K562 (cell line): ENCODE data around the gene LGALS9C. TPM values are rescaled to one million over a fixed set of nuclear protein-coding genes. Genes with fewer than 3 reads are reported as not detected.
"Not testable (repeated sequence)": the region's sequence is repeated elsewhere in the genome, so short reads cannot be mapped to it uniquely, and the experiment has no call there.

Experiments
- ATAC-seq: fragments of 200-7000 bp; cut with Tn5 transposase; 3 replicates; pipeline ENCODE4 v1.9.1; 2020; ENCODE audit warnings: moderate library complexity
- BruUV-seq: library from RNA; stranded (reverse); fragments of 400-500 nt; replicated peaks from 2 replicates; lab custom pipeline; 2021; lab: Mats Ljungman, UMichigan
- CTCF ChIA-PET: fragments of 300-600 bp; formaldehyde crosslinking; extraction: SDS; loops from one replicate; lab custom pipeline; 2021; ENCODE audit warnings: low intra/inter-chr PET ratio; lab: Yijun Ruan, JAX
- POLR2A ChIA-PET: fragments of 300-600, 350-650 bp; sonication (Branson Sonifier 250); formaldehyde crosslinking; extraction: SDS; loops from one replicate; lab custom pipeline; 2021; ENCODE audit warnings: antibody characterized with exemption, inconsistent platforms; lab: Yijun Ruan, JAX
- DNase-seq, 4 experiments: peaks; one replicate each; pipeline versions ENCODE4 v3.0.0 to v3.0.0-alpha.2; 2011 to 2018; ENCODE audit warnings: low spot score in 3 of 4, mixed read lengths in 3 of 4; ENCODE audit errors: extremely low read depth in 1 of 4
- FAIRE-seq: peaks from 2 replicates; lab custom pipeline; 2011; peaks lifted over from hg19 to GRCh38; lab: Jason Lieb, UNC
- H2AFZ ChIP-seq: 2 replicates; pipeline ENCODE4 v1.6.0; 2011; ENCODE audit warnings: low read depth, low read length, control low read depth, inconsistent platforms
- H3K27ac ChIP-seq: fragments of 200-600 bp; 3 replicates; pipeline ENCODE4 v1.8.0; 2011; ENCODE audit warnings: low read depth, mild to moderate bottlenecking, control low read depth, inconsistent platforms, low read length, moderate library complexity, mixed read lengths; ENCODE audit errors: extremely low read depth
- H3K27me3 ChIP-seq, 2 experiments: fragments of 300-600 bp in 1 of 2; 2 replicates in 1 of 2; 3 replicates in 1 of 2; pipeline versions ENCODE4 v1.6.0 to v1.8.0; 2011; ENCODE audit warnings: inconsistent platforms in 2 of 2, low read length in 2 of 2, mild to moderate bottlenecking in 1 of 2, mixed read lengths in 1 of 2, moderate library complexity in 1 of 2; ENCODE audit not compliant: control insufficient read depth in 2 of 2, insufficient read depth in 2 of 2
- H3K36me3 ChIP-seq: fragments of 300-600 bp; 3 replicates; pipeline ENCODE4 v1.8.0; 2011; ENCODE audit warnings: mild to moderate bottlenecking, low read length, inconsistent platforms; ENCODE audit not compliant: control insufficient read depth, insufficient read depth
- H3K4me1 ChIP-seq, 2 experiments: fragments of 200-600 bp in 1 of 2; replicated peaks in 1 of 2; 2 replicates in 1 of 2; 3 replicates in 1 of 2; pipeline versions ENCODE4 v1.5.1 to v1.8.0; 2011; ENCODE audit warnings: inconsistent platforms in 2 of 2, low read length in 2 of 2, mild to moderate bottlenecking in 1 of 2, mixed read lengths in 1 of 2, moderate library complexity in 1 of 2; ENCODE audit not compliant: control insufficient read depth in 2 of 2, insufficient read depth in 2 of 2
- H3K4me2 ChIP-seq: 2 replicates; pipeline ENCODE4 v1.6.1; 2011; ENCODE audit warnings: low read length, control low read depth, inconsistent platforms, mixed read lengths; ENCODE audit not compliant: insufficient read depth
- H3K4me3 ChIP-seq: fragments of 200-600 bp; sonication (generic), shearing (Covaris generic); 2 replicates; pipeline ENCODE4 v1.5.1; 2016; ENCODE audit warnings: control low read depth, inconsistent platforms
- H3K79me2 ChIP-seq: fragments of 200-600 bp; 3 replicates; pipeline ENCODE4 v1.8.0; 2011; ENCODE audit warnings: low read length, inconsistent platforms; ENCODE audit not compliant: control insufficient read depth, insufficient read depth
- H3K9ac ChIP-seq, 2 experiments: 2 replicates each; pipeline versions ENCODE4 v1.6.0 to v1.6.1; 2011; ENCODE audit warnings: low read depth in 2 of 2, low read length in 2 of 2, control low read depth in 1 of 2, inconsistent platforms in 1 of 2, mild to moderate bottlenecking in 1 of 2, mixed read lengths in 1 of 2; ENCODE audit not compliant: insufficient read depth in 1 of 2
- H3K9me1 ChIP-seq: one replicate; pipeline ENCODE4 v1.6.0; 2011; ENCODE audit warnings: inconsistent platforms, mild to moderate bottlenecking, low read length, moderate library complexity; ENCODE audit not compliant: control insufficient read depth, insufficient read depth
- H3K9me3 ChIP-seq: replicated peaks from 2 replicates; pipeline ENCODE4 v1.5.1; 2011; ENCODE audit warnings: low read depth, low read length, inconsistent platforms; ENCODE audit not compliant: control insufficient read depth, insufficient read depth
- H4K20me1 ChIP-seq: replicated peaks from 2 replicates; pipeline ENCODE4 v1.6.1; 2011; ENCODE audit warnings: low read length, inconsistent platforms, mixed read lengths; ENCODE audit not compliant: control insufficient read depth, insufficient read depth
- WGBS: fragments of 100-300 bp; shearing (Covaris generic); methylation state at CpG from one replicate; pipeline ENCODE4 v1.1.6; 2016; ENCODE audit warnings: low coverage, mixed read lengths; ENCODE audit not compliant: insufficient coverage; ENCODE audit errors: missing lambda C conversion rate; 5-methylcytosine and 5-hydroxymethylcytosine counted together
- in situ Hi-C: fragments of 300-500 bp; cut with MboI; formaldehyde crosslinking; loops from 4 replicates; pipeline ENCODE4 v1.15.0; 2018; ENCODE audit warnings: inconsistent platforms, mixed read lengths
- intact Hi-C: fragments of 100-400 bp; cut with micrococcal nuclease; formaldehyde crosslinking; loops from 2 replicates; pipeline ENCODE4 v1.14.2; 2022
- polyA plus RNA-seq, 8 experiments: library from polyadenylated mRNA; depleted of rRNA in 4 of 8; stranded (reverse) in 5 of 8; unstranded in 3 of 8; fragments of >200 nt; fragmentation: Nextera tagmentation in 2 of 8; fragmentation: Illumina TruSeq in 1 of 8; extraction: Ambion mirVana in 2 of 8; extraction: Trizol in 1 of 8; gene quantifications; 2 replicates each; pipeline versions ENCODE4 v1.2.1 to v1.2.3, GENCODE V29; 2011 to 2014; ENCODE audit warnings: inconsistent platforms in 1 of 8, missing spikeins in 1 of 8
- total RNA-seq, 7 experiments: library from RNA; depleted of rRNA in 6 of 7; stranded (reverse); fragments of >200 nt in 6 of 7; fragmentation: Illumina TruSeq in 2 of 7; extraction: Trizol in 2 of 7; gene quantifications; 2 replicates each; pipeline versions ENCODE4 v1.2.1 to v1.2.3, GENCODE V29; 2011 to 2021; ENCODE audit warnings: low replicate concordance in 1 of 7

LGALS9C gene
- total and polyA plus RNA-seq, 9 of the 15 experiments (the other 6 are each of a cell fraction or from before 2014, with no cell fraction given) = not detected

DNA sequence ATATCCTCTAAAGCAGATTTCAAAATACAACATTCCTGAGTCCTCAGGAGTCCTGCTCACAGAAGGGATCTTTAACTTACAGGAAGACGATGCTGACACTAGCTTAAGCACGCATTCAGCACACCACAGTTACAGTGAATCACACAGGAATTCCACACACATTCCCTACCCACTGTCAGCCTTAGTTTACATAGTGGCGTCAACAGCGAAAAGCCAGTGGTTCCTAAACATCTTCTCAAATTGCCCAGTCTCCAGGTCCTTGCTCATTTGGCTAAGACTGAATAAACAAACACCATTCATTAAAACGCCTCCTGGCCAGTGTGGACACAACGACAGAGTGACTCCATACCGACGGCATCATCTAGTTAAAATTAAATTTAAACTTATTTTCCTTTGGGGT lies 17.6 kb upstream of the LGALS9C start:
- 0% methylated on average over 1 of the region's 8 CpGs for WGBS
- not testable (repeated sequence) for BruUV-seq

DNA sequence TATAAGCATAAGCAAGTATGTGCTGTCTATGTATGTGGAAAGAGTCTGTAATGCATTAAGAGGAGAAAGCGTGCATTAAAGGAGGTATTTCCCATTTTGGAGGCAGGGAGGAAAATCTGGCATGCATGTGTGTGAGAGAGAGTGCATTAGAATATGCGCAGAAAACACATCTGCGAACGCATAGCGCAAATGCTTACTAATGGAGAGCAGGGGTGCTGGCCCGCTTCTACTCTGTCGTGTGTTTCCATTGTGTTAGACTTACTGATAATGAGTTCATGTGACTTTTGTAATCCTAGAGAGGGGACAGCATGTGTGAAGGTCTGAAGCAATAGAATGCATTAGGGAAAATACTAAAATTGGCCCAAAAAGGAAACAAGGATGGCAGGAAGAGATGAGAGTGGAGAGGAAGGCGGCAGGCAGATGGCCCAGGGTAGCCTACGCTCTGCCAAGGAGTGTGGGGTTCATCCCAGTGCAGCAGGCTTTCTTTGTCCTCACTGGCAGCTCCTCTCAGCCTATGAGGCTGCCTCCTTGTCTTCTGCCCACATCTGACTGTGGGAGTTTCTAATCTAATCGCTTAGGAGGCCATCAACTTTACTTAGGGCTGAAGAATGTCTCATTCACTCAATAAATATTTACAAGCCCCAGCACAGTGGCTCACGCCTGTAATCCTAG lies 12.6 kb upstream of the LGALS9C start:
- no CpG with 5 or more reads among the region's 11 CpGs for WGBS
- H3K4me2 ChIP-seq, H2AFZ ChIP-seq, H4K20me1 ChIP-seq, DNase-seq, H3K27me3 ChIP-seq, FAIRE-seq, intact Hi-C loops, H3K9me1 ChIP-seq, BruUV-seq, H3K4me3 ChIP-seq, ATAC-seq, in situ Hi-C loops, H3K36me3 ChIP-seq, CTCF ChIA-PET, H3K9me3 ChIP-seq, H3K79me2 ChIP-seq, POLR2A ChIA-PET, H3K27ac ChIP-seq, H3K4me1 ChIP-seq, H3K9ac ChIP-seq: not testable (repeated sequence)

More for the DNA sequence above, 17.6 kb upstream of the LGALS9C start:
- ATAC-seq, H3K4me3 ChIP-seq, CTCF ChIA-PET, H2AFZ ChIP-seq, H3K9me1 ChIP-seq, H3K9ac ChIP-seq, POLR2A ChIA-PET, H3K9me3 ChIP-seq, H3K4me2 ChIP-seq, FAIRE-seq, H3K36me3 ChIP-seq, H3K27me3 ChIP-seq, DNase-seq, H3K27ac ChIP-seq, in situ Hi-C loops, intact Hi-C loops, H3K4me1 ChIP-seq, H4K20me1 ChIP-seq, H3K79me2 ChIP-seq: not testable (repeated sequence)

DNA sequence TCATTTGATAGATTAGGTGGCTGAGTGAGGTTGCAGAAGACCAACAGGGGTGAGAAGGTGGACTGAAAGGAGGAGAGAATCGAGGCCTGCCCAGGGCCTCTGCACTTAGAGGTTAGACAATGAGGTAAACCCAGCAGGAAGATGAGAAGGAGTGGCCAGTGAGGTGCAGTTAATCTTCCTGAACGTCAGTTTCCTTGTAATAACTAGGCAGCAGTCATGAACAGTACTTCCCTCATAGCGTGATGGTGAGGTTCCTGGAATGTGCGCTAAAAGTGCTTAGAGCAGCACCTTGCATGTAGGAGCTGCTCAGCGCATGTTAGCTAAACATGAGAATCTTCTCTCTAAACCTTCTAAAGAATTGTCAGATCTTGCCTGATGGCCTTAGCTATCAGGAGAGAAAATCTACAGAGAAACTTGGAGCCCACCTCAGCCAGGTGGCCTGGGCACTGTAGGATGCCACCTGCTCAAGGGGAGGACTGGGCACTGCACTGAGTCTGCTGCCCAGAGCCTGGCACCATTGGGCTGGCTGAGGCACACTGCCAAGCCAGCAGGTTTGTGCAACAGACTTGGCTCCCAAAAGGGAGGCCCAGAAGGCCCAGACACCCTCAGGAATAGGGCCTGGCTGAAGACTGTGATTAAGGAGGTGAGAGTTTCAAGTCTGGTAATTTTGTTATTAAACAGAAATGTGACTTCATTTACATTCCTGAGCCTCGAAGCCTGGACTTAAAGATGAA lies 10.2 kb upstream of the LGALS9C start:
- H3K9me1 ChIP-seq, H3K9ac ChIP-seq, H4K20me1 ChIP-seq, DNase-seq, POLR2A ChIA-PET, H3K4me2 ChIP-seq, FAIRE-seq, CTCF ChIA-PET, ATAC-seq, H3K4me1 ChIP-seq, in situ Hi-C loops, H3K27me3 ChIP-seq, H2AFZ ChIP-seq, H3K4me3 ChIP-seq, BruUV-seq, H3K79me2 ChIP-seq, H3K9me3 ChIP-seq, H3K27ac ChIP-seq, intact Hi-C loops, H3K36me3 ChIP-seq: not testable (repeated sequence)
- no CpG with 5 or more reads among the region's 6 CpGs for WGBS
